ENCODE data around the gene CERKL. TPM values are rescaled to one million over a fixed set of nuclear protein-coding genes. Genes with fewer than 3 reads are reported as not detected.

CERKL gene
- total and polyA plus RNA-seq, 2 donors (not counting 1 experiment from before 2014, with no cell fraction given) = 0.03 TPM; not detected in 1

DNA sequence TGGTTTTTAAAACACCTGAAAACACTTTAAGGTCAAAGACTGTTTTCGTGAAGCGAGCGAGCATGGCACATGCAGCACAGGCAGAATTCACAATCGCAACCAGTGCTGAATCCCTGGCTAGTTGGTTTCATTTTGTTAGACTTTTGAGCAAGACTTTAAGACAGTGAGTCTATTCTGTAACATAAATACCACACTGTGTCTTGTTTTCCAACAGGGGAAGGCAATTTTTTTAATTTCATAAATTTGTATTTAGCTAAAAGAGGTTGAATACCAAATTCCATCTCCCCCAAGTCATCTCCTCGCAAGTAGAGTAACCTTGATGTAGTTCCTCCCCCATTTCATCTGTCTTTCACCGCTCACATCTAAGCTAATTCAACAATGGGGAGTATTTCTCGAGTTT, 1.4 kb downstream of the CERKL start:
- Mint-ChIP-seq H3K4me1 (peaks cover 12% of the 10 kb centered on the region), H3K4me3 (no peak overlapping the region), H3K9me3 (ENCODE audit: insufficient read depth) (no peaks in the 10 kb centered on the region), H3K27ac (no peak overlapping the region), H3K27me3 (peaks cover 61% of the 10 kb centered on the region)
- Histone ChIP-seq H4K20me1 (ENCODE audit: control insufficient read depth, insufficient read depth, low read length, poor library complexity, severe bottlenecking) (no peaks in the 10 kb centered on the region), H3K79me2 (ENCODE audit: control insufficient read depth, insufficient read depth, low read length) (no peaks in the 10 kb centered on the region), H3K9me3 (ENCODE audit: control extremely low read depth in 1 of 3, control insufficient read depth in 2 of 3, insufficient read depth in 1 of 3, low read length in 2 of 3) (peaks cover 0 to 4% (median 0%) of the 10 kb centered on the region in 3 donors), H3K27ac (ENCODE audit: low read length in 2 of 2) (no peak overlapping the region), H3K36me3 (replicated peaks in 1 of 2; ENCODE audit: control extremely low read depth in 1 of 2, control insufficient read depth in 1 of 2, extremely low read depth in 1 of 2, insufficient read depth in 2 of 2, low read length in 1 of 2) (no peaks in the 10 kb centered on the region), H3K4me2 (replicated peaks; ENCODE audit: low read depth, low read length, poor library complexity, severe bottlenecking) (no peak overlapping the region), H3K4me1 (ENCODE audit: control insufficient read depth in 2 of 2, insufficient read depth in 2 of 2, low read length in 2 of 2) (peaks cover 15 to 17% of the 10 kb centered on the region in 2 donors), H3K9ac (ENCODE audit: low read length) (no peak overlapping the region), H3K4me3 (ENCODE audit: control extremely low read depth in 1 of 5, extremely low read depth in 1 of 5, insufficient read depth in 1 of 5, low read depth in 2 of 5, low read length in 4 of 5) (no peak overlapping the region), H2AFZ (ENCODE audit: insufficient read depth, low read depth, low read length, poor library complexity, severe bottlenecking) (no peak overlapping the region), H3K27me3 (replicated peaks in 1 of 4; ENCODE audit: control extremely low read depth in 1 of 4, control insufficient read depth in 3 of 4, insufficient read depth in 4 of 4, low read length in 3 of 4) (peaks cover 0 to 19% (median 12%) of the 10 kb centered on the region in 4 experiments)
- ChIA-PET POLR2A (no interaction called here), CTCF (no interaction called here)
- TF ChIP-seq EZH2 (IDR thresholded peaks at IDR 0.05; ENCODE audit: borderline replicate concordance, insufficient read depth, low read depth, low read length, poor library complexity, severe bottlenecking) = no peak
- TF ChIP-seq, protein P1, sequence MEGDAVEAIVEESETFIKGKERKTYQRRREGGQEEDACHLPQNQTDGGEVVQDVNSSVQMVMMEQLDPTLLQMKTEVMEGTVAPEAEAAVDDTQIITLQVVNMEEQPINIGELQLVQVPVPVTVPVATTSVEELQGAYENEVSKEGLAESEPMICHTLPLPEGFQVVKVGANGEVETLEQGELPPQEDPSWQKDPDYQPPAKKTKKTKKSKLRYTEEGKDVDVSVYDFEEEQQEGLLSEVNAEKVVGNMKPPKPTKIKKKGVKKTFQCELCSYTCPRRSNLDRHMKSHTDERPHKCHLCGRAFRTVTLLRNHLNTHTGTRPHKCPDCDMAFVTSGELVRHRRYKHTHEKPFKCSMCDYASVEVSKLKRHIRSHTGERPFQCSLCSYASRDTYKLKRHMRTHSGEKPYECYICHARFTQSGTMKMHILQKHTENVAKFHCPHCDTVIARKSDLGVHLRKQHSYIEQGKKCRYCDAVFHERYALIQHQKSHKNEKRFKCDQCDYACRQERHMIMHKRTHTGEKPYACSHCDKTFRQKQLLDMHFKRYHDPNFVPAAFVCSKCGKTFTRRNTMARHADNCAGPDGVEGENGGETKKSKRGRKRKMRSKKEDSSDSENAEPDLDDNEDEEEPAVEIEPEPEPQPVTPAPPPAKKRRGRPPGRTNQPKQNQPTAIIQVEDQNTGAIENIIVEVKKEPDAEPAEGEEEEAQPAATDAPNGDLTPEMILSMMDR (IDR thresholded peaks at IDR 0.05) = no peak
- intact Hi-C loops (cut with micrococcal nuclease) = no loop called here
- no CpG with 5 or more reads among the region's 7 CpGs for WGBS (ENCODE audit: insufficient coverage)
- DNase-seq (no peak), ATAC-seq (ENCODE audit: low read depth) (no peak)

DNA sequence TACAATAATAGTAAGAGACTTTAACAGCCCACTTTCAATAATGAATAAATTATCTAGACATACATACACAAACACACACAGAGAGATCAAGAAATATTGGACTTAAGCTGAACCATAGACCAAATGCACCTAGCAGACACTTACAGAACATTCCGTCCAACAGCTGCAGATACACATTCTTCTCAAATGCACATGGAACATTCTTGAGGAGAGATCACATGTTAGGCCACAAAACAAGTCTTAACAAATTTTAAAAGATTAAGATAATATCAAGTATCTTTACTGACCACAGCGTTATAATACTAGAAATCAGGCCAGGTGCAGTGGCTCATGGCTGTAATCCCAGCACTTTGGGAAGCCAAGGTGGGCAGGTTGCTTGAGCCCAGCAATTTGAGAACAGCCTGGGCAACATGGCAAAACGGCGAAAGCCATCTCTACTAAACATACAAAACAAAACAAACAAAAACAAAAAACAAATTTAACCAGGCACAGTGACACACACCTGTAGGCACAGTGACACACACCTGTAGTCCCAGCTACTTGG, 7.4 kb downstream of the CERKL start:
- Histone ChIP-seq H3K9me3 (ENCODE audit: control extremely low read depth in 1 of 3, control insufficient read depth in 2 of 3, insufficient read depth in 1 of 3, low read length in 2 of 3) (no peaks in the 10 kb centered on the region), H3K36me3 (replicated peaks in 1 of 2; ENCODE audit: control extremely low read depth in 1 of 2, control insufficient read depth in 1 of 2, extremely low read depth in 1 of 2, insufficient read depth in 2 of 2, low read length in 1 of 2) (no peaks in the 10 kb centered on the region), H3K4me2 (replicated peaks; ENCODE audit: low read depth, low read length, poor library complexity, severe bottlenecking) (no peak overlapping the region), H3K27me3 (replicated peaks in 1 of 4; ENCODE audit: control extremely low read depth in 1 of 4, control insufficient read depth in 3 of 4, insufficient read depth in 4 of 4, low read length in 3 of 4) (peaks cover 0 to 4% (median 2%) of the 10 kb centered on the region in 4 experiments), H3K79me2 (ENCODE audit: control insufficient read depth, insufficient read depth, low read length) (no peaks in the 10 kb centered on the region), H2AFZ (ENCODE audit: insufficient read depth, low read depth, low read length, poor library complexity, severe bottlenecking) (no peak overlapping the region), H3K27ac (ENCODE audit: low read length in 2 of 2) (no peak overlapping the region), H4K20me1 (ENCODE audit: control insufficient read depth, insufficient read depth, low read length, poor library complexity, severe bottlenecking) (no peaks in the 10 kb centered on the region), H3K4me3 (ENCODE audit: control extremely low read depth in 1 of 5, extremely low read depth in 1 of 5, insufficient read depth in 1 of 5, low read depth in 2 of 5, low read length in 4 of 5) (no peak overlapping the region), H3K4me1 (ENCODE audit: control insufficient read depth in 2 of 2, insufficient read depth in 2 of 2, low read length in 2 of 2) (no peaks in the 10 kb centered on the region), H3K9ac (ENCODE audit: low read length) (no peak overlapping the region)
- Mint-ChIP-seq H3K9me3 (ENCODE audit: insufficient read depth) (no peaks in the 10 kb centered on the region), H3K4me3 (no peak overlapping the region), H3K27me3 (peaks cover 61% of the 10 kb centered on the region), H3K27ac (no peak overlapping the region), H3K4me1 (no peaks in the 10 kb centered on the region)
- CTCF ChIA-PET = interaction anchor here (1.0 kb wide), 1 partner anchor 66 kb away, joined by 3 read pairs; no protein-coding TSS in a partner anchor
- DNase-seq (no peak), ATAC-seq (ENCODE audit: low read depth) (no peak)
- 100% methylated on average over 1 of the region's 4 CpGs for WGBS (ENCODE audit: insufficient coverage)
- POLR2A ChIA-PET = no interaction called here
- intact Hi-C loops (cut with micrococcal nuclease) = no loop called here
- TF ChIP-seq, protein P1 (IDR thresholded peaks at IDR 0.05) = no peak
- TF ChIP-seq EZH2 (IDR thresholded peaks at IDR 0.05; ENCODE audit: borderline replicate concordance, insufficient read depth, low read depth, low read length, poor library complexity, severe bottlenecking) = no peak

Data from B cell (primary cell).